NCI-H1092 treated with DMSO at 0.1 percent for 48 hours (cell line): ENCODE measurements around the gene GPRIN2.

Source experiments
- DNase-seq: peaks from one replicate; lab custom pipeline; 2025; lab: John Stamatoyannopoulos, UW

Gene GPRIN2

DNA sequence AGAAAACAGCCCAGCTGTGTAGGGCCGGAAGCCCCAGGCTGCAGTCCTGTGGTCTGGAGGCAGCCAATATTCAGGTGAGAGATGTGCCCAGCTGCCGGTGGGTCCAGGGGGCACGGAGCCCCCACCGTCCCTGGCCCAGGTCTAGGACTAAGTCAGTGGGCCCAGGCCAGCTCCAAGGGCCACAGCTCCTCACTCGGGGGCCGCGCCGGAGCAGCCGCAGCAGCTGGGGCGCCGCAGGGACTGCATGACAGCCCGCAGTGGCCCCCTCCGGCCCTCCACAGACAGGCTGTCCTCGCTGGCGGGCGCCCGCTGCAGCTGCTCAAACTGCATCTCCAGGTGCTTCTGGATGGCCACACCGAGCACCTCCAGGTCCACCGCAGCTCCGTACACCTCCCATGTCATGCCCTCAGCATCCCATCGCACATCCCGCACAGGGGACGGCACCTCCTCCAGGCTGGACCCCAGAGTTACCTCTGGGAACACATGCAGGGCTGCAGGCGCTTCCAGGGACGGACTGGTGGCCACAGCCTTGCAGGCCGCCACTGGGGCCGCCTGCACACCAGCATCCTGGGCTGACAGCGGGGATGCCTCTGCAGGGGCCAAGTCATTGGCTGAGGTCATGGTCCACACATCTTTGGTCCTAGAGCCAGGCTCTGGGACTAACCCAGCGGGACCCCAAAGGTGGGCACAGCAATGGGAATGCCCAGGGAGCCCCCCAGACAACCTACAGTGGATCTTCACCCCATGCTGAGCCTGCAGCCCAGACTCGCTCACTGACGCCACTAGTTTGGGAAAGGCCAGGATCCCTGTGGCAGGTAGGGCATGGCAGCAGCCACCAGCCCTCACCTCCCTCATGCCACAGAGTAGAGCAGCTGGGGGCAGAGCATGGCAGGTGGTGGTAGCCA, 7.0 kb downstream of the GPRIN2 start:
- no peak for DNase-seq

DNA sequence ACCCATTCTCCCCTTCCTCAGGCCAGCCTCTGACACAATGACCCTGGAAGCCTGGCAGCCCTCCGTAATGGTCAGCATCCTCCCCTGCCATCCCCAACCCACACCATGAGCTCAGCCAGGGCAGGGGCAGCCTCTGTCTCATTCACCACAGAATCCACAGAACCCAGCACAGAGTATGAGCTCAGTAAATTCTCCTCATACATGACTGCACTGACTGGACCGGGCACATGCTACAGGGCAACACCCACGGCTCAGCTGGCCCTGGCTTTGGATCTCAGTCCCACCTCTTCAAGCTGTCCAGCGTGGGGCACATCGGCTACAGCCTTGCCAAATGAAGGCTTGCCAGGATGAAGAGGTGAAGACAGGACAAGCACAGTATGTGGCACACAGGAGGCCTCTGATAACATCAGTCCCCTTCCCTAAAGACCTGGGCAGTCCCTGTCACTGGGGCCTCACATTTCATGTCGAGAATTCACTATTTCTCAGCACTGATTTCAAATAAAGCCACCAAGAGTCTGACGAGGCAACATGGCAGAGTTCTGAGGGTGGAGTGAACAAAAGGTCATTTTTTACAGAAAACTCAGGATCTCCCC, 7.9 kb downstream of the GPRIN2 start:
- no peak for DNase-seq

DNA sequence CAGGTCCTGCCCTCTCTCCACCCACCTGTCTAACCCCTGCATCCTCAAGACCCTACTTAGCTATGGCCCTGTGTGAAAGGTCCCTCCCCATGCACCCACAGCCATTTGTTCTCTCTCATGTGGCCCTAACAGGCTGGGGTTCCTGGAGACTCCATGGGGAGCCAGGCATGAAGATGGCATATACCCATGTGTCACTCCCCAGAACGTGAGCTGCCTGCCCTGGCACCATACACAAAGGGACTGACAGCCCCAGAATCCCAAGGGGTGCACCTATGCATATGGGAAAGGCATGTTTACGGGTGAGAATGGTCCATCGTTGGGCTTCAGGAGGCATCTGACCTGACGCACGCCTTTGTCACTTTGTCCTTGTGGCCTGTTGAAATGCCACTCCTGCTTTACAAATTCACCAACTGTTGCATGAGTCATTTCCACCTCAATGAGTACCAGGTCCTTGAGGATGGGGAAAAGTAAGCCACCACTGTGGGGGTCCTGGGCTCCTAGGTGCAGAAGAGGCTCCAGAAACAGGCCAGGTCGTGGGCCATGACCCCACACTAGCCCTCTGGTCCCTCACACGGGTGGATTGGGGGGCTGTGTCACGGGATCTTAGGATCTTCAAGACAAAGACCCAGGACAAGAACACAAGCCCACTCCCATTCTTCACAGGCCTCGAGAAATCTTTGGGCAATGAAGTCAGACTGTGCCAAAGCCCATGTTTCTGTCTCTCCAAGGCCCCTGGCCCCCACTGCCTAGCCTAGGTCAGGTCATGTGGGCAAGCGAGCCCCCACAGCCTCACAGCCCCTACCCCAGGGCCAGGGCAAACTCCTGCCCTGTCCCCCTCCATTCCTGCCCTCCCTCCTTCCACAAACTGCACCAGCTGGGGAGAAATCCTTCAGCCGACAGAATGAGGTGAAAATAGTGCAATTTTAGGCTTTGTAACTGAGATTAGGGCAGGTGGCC, 8.6 kb downstream of the GPRIN2 start:
- no peak for DNase-seq

DNA sequence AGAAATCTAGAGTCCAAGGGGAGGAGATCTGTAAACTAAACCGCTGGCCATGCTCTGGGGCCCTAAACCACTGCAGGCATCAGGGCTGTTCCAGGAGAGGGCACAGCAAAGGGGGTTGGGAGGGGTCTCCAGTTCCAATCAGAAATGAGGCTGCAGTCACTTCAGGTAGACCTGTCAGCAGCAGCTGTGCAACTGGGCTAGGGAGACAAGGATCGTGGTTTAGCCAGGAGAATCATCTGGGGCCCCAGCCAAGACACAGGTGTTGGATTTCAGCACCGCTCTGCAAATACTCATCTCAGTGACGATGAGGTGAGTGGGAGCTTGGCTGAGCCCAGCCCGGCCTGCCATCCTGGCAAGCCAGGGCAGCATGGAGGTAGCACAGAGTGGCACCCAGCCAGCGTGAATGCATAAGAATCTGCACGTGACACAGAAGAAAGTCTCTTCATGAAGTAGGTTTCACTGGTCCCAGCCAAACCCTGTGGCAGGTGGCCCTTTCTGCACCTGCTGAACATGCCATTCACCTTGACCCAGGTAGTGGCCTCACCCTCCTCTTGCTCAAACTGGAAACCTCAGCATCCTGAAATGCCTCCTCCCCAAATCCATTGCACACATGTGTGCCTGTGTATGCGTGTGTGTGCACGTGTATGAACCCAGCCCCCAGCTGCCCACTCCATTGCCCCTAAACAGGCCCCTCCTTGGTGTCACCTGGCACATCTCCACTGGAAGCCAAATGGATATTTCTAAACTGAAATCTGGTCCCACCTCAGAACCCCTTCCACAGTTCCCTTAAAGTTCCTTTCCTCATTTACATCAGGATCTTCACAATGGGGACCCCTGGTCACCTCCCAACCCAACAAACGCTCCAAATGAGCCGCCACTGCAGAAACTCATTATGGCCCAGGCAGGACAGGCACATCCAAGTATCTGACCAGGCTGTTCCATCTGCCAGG, 9.6 kb downstream of the GPRIN2 start:
- no peak for DNase-seq

DNA sequence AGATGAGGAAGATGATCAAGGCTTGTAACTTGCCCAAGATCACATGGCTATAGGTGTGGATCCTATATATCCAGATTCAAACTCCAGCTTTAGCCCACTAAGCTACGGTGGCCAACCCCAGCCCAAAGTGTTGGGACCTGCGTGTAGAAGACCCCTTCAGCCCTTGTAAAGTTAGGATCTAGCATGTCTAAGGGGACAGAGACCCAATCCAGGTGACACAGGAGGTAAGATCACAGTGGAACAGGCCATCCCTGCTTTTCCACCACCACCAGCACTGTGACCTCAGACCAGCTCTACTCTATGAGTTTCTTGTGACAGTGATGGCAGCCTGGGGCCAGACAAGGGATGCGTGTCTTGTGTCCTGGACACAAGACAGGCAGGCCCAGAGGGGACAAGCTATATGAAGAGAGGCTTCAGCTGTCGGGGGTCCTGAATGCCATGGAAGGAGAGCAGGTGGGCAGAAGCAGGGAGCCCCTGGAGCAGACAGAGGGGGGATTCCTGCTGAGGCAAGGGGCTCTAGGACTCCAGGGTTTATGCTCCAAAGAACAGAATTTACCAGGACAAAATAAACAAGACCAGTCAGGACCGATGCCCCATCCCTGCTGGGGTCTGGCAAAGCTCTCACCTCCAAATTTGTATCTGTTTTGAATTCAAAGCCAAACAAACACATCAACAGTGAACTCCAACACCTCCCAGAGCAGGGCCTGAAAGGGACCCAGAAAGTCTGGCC, 10.4 kb downstream of the GPRIN2 start:
- DNase-seq: no peak

DNA sequence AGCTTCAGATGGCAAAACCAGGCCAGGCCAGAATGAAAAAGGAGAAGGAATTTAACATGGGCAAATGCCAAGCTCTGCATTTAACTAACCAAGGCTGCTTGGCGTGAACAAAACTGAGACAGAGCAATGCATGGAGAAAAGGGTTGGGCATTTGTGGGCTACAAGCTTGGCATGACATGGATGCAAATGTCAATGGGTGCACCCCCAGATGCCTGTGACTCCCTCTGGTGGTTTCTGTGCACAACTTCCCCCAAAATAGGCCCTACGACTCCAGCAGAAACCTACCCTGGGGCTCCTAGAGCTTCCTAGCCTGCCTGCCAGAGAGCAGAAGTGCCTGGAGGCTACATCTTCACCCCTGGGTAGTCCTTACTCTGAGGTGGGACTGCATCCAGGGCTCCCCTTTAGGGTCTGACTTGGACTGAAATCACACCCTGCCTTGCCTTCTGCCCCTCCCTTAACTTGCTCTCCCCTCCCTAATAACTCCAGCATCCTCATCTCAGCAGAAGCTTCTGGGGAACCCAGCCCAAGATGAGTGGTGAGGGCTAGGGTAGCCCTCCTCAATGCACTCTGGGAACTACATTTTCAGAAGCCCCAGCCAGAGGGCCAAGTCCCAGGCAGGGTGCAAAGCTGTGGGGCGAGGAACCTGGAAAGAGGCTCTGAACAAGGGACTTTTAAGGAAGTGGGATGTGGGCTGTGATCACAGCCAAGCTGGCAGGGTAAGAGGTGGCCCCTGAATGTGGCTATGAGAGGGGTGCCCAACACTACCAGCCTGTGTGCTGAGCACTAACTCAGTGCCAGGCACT, 11.3 kb downstream of the GPRIN2 start:
- no peak for DNase-seq

DNA sequence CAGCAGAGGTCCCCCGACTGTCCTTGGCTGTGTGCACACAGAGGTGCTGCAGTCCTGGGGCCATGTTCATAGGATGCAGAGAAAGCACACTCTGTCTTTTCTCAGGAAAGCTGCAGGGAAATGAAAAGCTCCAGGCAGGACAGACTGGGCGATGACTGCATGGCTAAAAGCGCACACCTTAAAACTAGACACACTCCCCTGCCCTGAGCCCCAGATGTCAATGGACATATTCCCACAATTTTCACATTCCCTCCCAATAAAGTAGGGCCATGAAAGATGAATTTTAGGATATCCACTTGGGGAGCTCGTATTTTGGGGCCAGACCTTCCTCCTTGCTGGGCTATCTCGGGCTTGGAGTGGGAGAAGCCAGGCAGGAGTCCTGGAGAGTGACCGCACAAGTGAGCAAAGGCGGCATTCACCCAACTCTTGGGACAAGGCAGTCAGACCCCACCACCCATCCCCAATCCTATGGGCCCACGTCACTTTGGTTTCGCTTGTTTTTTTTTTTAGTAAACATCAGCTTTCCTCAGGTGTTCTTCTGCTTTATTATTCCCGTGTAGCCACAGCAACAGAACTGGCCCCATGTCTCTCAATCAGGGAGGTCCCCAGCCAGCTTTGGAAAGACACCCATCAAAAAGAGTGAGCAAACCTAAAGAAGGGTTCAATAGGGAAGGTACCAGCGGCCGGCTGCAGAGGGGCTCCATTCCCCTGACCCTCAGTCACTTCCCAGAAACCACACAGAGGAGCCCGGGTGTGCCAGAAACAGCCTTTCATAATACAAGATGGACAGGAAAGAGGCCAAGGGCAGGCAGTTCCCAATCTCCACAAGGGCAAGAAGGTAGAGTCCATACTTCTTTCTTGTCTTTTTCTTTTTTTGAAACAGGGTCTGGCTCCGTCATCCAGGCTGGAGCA, 12.7 kb downstream of the GPRIN2 start:
- no peak for DNase-seq

DNA sequence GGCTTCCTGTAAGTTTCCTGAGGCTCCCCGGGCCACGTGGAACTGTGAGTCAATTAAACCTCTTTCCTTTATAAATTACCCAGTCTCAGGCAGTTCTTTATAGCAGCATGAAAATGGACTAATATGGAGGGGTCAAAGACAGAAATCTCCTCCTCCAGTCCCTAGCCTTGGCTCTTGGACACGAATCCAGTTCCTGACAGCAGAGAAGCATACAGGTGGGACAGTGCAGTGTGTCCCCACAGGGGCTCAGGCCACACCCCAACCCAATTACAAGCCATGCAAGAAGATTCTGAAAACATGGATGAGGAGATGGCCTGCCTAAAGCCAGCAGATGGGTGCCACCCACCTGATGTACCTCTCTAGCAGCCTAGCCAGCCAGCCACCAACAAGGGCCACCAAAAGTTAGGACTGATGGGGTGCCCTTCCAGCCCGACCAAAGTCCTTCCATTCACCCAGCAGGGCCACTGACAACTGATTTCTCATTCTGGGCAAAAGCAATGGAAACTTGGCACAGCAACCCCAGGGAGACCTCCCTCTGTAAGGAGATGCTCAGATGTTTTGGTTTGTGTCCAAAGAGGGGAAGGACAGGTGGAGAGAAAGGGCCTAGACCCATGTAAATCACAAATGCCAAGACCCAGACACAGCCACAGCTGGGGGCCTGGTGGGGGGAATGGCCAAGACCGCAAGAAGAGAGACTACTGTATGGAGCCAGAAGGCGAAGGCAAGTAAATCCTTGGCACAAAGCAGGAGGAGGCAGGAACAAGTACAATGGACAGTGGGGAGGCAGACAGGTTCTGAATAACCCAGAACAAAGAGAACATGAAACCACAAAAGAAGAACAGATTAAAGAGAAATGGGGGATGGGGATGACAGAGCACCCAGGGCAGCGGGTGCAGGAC, 13.6 kb downstream of the GPRIN2 start:
- no peak for DNase-seq

DNA sequence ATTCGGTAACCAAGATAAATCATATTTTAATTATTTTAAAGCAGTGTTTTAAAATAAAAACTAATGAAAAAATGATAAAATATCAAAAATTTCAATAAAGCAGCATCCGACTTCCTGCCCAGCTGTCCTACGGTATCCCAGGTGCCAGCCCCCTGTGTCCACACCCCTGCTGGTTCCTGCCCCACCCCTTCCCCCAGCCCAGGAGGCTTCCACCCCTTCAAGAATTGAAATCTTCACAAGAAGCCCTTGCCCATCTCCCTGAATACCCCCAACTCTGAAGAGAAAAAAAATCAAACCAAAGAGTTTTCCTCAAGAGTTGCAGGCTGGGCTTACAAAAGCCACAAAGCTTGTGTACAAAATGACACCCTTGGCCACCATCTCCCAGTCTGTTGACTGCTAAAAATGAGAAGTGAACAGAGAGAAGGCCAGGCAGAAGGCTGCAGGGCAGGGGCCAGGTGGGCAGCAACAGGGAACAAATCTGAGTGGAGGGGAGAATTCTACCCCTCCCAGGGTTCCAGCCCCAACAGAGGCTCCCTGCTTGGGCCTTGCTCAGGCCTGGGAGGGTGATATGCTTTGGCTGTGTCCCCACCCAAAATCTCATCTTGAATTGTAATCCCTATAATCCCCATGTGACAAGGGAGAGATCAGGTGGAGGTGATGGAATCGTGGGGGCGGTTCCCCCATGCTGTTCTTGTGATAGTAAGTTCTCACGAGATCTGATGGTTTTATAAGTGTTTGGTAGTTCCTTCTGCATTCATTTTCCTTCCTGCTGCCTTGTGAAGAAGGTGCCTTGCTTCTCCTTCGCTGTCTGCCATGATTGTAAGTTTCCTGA, 14.5 kb downstream of the GPRIN2 start:
- DNase-seq: no peak

DNA sequence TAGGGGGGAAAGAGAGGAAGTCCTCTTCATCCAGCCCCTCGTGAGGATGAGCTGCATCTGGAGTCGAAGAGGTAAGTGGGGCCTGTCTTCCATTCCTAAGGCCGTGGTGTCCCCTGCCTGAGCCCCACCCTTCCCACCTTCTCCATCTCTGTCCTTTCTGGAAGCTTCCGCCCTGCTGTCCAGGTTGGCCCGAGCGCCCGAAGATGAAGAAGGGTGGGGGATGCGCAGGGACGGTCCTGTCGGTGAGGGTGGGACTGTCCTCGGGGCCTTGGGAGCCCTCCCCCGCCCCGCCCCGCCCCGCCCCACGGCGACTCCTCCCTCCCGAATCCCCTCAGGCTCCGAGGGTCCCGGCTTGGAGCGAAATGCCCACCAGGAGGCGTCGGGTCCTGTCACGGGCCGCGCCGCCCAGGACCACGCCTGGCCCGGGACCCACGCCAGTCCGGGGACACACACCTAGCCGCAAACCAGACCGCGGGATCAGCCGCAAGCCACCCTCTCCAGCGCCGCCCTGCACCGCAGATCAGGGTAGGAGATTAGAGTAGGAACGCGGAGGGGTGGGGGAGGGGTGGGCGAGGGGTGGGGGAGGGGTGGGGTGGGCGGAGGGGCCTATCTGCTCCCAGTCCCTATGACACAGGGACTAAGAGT, 15.3 kb downstream of the GPRIN2 start:
- DNase-seq: no peak

DNA sequence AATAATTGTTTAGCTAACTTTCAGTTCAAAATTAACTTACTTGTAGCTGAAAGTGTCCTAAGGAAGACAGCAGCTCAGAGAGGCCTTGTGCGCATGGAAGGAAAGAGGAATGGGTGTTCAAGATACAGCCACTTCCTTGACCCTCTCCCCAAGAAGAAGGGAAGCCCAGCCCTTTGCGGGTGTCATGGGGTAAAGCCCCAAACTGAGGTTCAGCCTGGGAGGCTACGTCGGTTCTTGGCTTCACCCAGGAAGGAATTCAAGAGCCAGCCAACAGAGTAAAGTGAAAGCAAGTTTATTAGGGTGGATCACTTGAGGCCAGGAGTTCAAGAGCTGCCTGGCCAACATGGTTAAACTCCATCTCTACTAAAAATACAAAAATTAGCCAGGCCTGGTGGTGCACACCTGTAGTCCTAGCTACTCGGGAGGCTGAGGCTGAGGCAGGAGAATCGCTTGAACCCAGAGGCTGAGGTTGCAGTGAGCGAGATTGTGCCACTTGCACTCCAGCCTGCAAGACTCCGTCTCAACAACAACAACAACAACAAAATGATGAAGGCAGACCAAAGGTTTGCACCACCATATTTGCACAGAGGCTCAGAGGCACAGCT, 15.9 kb downstream of the GPRIN2 start:
- no peak for DNase-seq

DNA sequence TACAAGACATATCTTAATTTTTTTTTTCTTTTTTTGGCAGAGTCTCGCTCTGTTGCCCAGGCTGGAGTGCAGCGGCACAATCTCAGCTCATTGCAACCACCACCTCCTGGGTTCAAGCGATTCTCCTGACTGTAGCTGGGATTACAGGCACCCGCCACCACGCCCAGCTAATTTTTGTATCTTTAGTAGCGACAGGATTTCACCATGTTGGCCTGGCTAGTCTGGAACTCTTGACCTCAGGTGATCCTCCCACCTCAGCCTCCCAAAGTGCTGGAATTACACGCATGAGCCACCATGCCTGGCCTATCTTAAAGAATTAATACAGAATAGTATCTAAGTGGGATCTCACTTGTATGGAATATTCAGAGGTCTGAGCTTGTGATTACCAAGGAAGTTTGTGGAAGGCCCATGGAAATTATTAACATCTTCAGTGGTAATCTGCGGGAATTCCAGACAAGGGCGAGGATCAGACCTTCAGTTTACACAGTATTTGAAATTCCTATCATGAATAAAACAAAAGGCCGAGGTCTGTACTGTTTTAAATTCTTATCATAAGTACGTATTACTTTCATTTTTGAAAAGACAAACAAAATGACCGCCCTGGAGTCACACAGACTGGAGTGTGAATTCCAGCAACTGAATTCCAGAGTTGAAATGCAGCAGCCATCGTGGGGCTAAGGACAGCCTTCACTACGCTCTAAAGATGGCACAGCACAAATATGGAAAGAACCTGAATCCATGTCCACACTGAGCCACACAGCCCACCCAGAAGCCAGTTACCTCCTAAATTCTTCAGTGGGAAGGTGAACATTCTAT, 16.7 kb downstream of the GPRIN2 start:
- no peak for DNase-seq

DNA sequence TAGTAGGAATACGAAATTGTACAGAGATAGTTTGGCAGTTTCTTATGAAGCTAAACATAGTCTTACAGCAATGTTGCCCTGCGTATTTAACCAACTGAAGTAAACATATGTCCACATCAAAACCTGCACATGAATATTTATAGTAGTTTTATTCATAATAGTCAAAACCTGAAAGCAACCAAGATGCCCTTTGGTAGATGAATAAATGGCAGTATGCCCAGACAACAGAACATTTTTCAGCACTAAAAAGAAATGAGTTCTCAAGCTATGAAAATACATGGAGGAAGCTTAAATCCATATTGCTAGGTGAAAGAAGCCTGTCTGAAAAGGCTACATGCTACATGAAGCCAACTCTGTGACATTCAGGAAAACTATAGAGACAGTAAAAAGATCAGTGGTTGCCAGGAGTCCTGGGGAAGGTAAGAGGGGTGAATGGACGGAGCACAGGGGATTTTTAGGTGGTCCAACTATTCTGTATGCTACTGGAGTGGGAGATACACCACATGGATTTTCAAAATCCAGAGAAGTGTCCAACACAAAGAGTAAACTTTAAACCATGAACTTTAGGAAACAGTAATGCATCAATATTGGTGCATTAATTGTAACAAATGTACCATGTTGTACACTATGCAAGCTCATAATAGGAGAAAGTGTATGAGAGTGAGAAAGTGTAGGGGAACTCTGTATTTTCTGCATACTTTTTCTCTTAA, 17.6 kb downstream of the GPRIN2 start:
- DNase-seq: no peak

DNA sequence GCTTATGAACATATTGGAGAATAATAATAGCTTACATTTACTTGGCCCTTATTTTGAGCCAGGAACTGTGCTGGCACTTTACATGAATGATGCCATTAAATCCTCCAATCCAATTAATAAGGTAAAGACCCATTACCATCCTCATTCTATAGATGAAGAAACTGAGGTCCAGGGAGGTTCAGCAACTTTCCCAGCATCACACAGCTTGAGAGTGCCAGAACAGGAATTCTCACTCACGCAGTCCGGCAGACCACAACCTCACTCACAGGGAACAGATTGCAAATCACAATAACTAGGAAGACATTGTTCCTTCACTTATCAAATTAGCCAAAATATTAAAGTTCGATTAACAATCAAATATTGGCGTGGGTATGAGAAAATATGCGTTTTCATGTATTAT, 18.3 kb downstream of the GPRIN2 start:
- no peak for DNase-seq
